ENCODE measurements around the gene C1orf21.

GRCh38 chr1:184510110-184510509, 123.3 kb downstream of the C1orf21 start:
- no peak for TF ChIP-seq POLR2AphosphoS5 (IDR thresholded peaks at IDR 0.05; ENCODE audit: low read depth, low read length)
- TF ChIP-seq POLR2A (IDR thresholded peaks at IDR 0.05; ENCODE audit: low read depth, low read length), result no peak
